GM19438 (cell line): ENCODE results near the gene ACTG1.

ENCODE experiments used
- ATAC-seq: cut with Tn5 transposase; IDR thresholded peaks from one replicate; pipeline ENCODE4 v1.9.1; 2021; ENCODE audit warnings: low read depth; ENCODE audit not compliant: unreplicated experiment

The ACTG1 gene

GRCh38 chr17:81512562-81513371 lies at the start of gene ACTG1:
Gene ACTG1 (minus strand): TSS chr17:81512799. CDS start chr17:81512354, 445 bp downstream.
- peak; percentile 33 for ATAC-seq

GRCh38 chr17:81561494-81561885 lies 48.9 kb upstream of the ACTG1 start:
- ATAC-seq: no peak

DNA sequence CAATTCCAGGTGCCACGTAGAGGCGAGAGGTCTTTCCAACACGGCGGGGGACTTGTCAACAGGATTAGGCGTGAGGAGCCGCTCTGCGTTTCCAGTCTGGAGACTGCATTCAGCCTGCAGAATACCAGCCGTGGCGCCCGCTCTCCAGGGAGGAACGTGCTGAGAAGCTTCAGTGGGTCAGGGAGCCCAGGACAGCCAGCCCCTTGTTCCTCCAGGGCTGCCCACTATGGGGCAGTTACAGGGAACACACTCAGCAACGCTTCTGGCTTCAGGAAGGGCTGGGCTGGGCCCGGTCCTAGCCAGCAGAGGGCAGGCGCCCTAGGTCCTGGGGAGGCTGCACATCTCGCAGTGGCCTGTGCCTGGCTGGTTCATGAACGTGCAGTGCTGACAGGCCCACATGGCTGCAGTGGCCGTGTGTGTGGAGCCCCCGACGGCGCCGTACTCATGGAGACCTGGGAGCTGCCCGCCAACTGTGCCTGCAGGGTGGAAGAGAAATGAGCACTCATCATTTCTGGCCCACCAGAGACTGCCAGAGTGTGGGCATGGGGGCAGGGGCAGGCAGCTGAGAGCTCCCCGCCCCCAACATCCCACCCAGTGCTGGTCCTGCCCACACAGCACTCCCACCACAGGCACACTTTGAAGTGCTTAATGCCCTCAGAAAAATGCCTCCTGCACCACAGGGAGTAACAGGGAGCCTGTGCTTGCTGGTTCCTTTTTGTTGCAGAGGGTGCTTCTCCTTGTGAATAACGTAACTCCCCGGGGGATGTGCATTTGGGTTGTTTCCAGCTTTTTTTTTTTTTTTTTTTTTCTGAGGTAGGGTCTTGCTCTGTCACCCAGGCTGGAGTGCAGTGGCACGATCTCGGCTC lies 46.6 kb upstream of the ACTG1 start:
- ATAC-seq: no peak

DNA sequence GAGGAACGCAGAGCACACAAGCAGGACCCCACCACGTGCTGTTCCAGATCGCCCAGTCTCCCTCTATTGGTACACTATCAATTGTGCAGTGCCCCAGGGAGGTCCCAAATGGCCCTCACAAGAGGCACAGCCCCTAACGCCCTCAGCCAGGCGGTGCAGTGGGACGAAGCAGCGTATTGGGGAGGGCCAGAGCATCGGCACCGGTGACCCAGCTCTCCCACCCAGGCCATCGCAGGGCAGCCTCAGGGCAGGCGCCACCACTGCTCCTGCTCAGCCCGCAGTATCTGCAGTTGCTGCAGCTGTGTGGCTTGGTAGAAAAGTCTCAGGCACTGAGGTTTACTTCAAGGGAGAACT lies 45.5 kb upstream of the ACTG1 start:
- no peak for ATAC-seq

DNA sequence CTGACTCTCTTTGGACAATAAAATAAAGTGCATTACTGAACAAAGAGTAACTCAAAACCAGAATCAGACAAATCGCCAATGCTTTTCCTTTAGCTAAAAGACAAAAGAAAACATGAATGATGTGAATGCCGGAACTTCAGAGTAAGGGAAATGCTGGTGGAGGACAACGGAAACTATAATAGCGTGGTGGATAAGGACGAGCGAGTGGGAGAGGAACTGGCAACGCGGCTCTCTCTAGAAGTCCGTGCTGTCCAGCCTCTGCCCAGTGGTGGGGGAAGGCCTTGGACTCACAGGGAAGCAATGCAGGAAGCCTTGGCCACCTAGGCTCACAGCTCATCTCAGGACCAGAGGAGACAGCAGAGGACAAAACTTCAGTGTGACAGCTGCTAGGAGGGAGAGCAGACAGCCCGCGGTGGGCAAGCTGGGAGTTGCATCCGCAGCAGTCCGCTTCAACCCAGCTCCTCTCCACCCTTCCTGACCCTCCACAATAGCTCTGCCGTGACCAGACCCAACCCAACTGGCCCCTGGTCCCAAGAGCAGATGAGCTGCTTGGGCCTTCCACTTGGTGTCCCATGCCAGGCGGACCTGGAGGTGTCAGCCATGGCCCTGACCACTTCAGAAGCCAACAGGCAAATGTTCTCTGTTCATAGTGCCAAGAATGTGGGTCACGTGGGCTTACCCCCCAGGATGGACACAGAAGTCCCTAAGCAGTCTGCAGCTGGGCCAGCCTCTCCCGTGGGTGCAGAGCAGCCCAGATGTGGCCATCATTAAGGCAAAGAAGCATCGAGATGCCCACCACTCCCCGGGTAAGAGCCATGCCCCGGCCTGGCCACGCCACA lies 44.9 kb upstream of the ACTG1 start:
- ATAC-seq: no peak

GRCh38 chr17:81556863-81557262 lies 44.3 kb upstream of the ACTG1 start:
- no peak for ATAC-seq

DNA sequence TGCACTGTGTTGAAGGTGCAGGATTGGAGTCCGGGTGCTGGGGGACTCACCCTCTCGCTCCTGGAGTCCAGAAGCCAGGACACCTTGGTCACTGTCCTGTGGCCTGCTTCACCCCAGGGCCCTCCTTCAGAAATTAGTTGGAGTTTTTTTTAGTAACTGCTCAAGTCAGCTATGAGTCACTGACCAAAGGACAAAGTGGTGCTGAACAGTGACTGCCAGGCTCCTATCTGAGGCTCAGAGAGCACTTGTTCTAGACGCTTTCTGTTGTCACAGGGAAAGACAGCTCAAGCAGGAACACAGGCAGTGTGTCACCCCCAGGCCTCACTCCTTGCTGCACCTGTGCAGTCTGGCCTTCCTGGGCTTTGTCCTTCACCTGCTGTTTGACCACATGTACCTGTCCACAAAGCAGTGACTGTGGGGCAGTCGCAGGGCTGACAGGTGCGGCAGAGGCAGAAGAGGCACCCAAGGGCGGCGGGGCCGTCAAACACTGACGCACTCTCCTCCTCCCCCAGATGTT lies 43.6 kb upstream of the ACTG1 start:
- ATAC-seq: no peak

- no peak for ATAC-seq
Measured at GRCh38 chr17:81553616-81554181, 41.1 kb upstream of the ACTG1 start.

- peak; percentile 42 for ATAC-seq
Measured at GRCh38 chr17:81553018-81553615, 40.5 kb upstream of the ACTG1 start.

GRCh38 chr17:81552244-81553017 lies 39.8 kb upstream of the ACTG1 start, which contains the start of gene FAAP100:
Gene FAAP100 (minus strand): TSS chr17:81552353. CDS start chr17:81552330, 23 bp downstream.
- ATAC-seq: peak; percentile 34

- peak; percentile 3 for ATAC-seq
Measured at GRCh38 chr17:81551458-81552243, 39.1 kb upstream of the ACTG1 start.

- ATAC-seq: no peak
Measured at GRCh38 chr17:81550830-81551457, 38.3 kb upstream of the ACTG1 start.

DNA sequence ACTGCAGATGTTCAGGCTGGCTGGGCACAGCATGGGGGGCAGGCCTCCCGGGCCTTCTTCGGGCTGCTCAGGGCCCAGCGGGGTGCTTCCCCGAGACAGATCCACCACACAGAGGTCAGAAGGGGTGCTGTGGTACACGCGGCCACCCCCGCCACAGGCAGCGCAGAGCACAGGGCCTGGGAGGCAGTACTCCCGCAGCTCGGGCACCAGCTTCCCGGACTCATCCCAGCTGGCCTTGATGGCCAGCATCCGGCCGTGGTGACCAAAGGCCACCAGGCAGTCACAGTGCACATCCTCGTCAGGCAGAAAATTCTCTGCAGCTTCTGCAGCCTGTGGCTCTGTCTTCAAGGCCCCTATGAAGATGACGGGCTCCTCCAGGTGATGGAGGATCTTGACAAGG lies 37.7 kb upstream of the ACTG1 start:
- ATAC-seq: no peak

DNA sequence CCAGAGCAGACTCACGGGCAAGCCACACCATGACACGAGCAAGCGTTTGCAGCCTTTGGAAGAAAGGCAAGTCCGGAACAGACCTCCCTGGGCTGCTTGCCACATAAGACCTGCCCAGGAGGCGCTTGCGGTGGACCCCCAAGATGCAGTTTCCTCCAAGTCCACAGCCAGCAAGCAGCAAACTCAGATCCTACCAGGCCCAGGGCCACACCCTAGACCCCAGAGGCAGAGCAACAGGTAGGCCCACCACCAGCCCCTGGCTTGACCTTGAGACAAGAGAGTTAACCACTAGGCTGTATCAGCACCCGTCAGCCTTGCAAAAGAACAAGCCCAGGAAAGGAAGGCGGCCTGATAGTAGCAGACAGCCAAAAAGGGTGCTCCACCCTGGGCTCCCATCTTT lies 37.2 kb upstream of the ACTG1 start:
- ATAC-seq: no peak

- no peak for ATAC-seq
Measured at GRCh38 chr17:81549031-81549557, 36.5 kb upstream of the ACTG1 start.

DNA sequence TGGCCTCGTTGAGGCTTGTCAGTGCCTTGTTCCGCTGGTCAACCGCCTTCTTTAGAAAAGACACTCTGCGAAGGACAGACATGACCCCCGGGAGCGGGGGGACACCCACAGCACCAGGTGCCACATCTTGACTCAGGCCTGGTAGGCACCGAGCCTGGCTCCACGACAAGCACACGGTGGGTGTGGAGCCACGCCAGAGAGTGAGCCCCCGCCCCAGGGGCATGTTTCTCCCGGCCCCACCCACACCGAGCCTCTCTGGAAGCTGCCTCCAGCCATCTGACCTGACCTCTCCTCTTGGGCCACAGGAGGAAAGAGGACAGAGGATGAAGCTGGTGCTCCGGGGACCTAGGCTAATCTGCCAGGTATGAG lies 35.0 kb upstream of the ACTG1 start:
- ATAC-seq: no peak

- no peak for ATAC-seq
Measured at GRCh38 chr17:81546906-81547613, 34.5 kb upstream of the ACTG1 start.
